ENCODE measurements around the gene XKR8. TPM values are rescaled to one million over a fixed set of nuclear protein-coding genes. Genes with fewer than 3 reads are reported as not detected.

Gene XKR8
- total RNA-seq, 4 donors from 2014 or later = 3.7 to 8.9 (median 5.1) TPM

- H3K27ac ChIP-seq = no peak overlapping the region
- no peaks in the 10 kb centered on the region for H3K27me3 ChIP-seq
Observed at GRCh38 chr1:27967106-27967883, 7.5 kb downstream of the XKR8 start.

GRCh38 chr1:27967884-27968466, 8.2 kb downstream of the XKR8 start:
- H3K4me1 ChIP-seq = peaks cover 0 to 16% (median 11%) of the 10 kb centered on the region in 3 donors
- H3K27me3 ChIP-seq = no peaks in the 10 kb centered on the region
- H3K27ac ChIP-seq = peak overlapping the region in 2 of 4 donors; percentile 17 to 44
- peaks cover 0 to 57% of the 10 kb centered on the region in 2 donors for H3K36me3 ChIP-seq
- TF ChIP-seq POLR2A (IDR thresholded peaks at IDR 0.05) (no peak), CTCF (IDR thresholded peaks at IDR 0.05) (no peak), EP300 (IDR thresholded peaks at IDR 0.05) (no peak), POLR2AphosphoS5 (IDR thresholded peaks at IDR 0.05) (no peak)
- ATAC-seq = no peak
- no peak overlapping the region for H3K4me3 ChIP-seq
- no peaks in the 10 kb centered on the region for H3K9me3 ChIP-seq
- WGBS, 2 donors (ENCODE audit: low coverage in 1 of 2) = 91% methylated on average over 4 of the region's 4 CpGs; no CpG with 5 or more reads in 1 of the 2 donors

More at GRCh38 chr1:27967106-27967883, 7.5 kb downstream of the XKR8 start:
- WGBS, 2 donors (ENCODE audit: low coverage in 1 of 2) = 80% methylated on average over 2 of the region's 12 CpGs; no CpG with 5 or more reads in 1 of the 2 donors
- no peak for ATAC-seq
- Histone ChIP-seq H3K9me3 (no peaks in the 10 kb centered on the region), H3K4me1 (peaks cover 0 to 16% (median 11%) of the 10 kb centered on the region in 3 donors), H3K4me3 (no peak overlapping the region), H3K36me3 (peaks cover 0 to 61% of the 10 kb centered on the region in 2 donors)
- TF ChIP-seq EP300 (IDR thresholded peaks at IDR 0.05) = no peak
- TF ChIP-seq POLR2A (IDR thresholded peaks at IDR 0.05) = no peak
- no peak for TF ChIP-seq POLR2AphosphoS5 (IDR thresholded peaks at IDR 0.05)
- TF ChIP-seq CTCF (IDR thresholded peaks at IDR 0.05) = no peak

- Histone ChIP-seq H3K9me3 (no peaks in the 10 kb centered on the region), H3K27me3 (no peaks in the 10 kb centered on the region), H3K4me3 (no peak overlapping the region), H3K27ac (peak overlapping the region in 1 of 4 donors; percentile 44), H3K36me3 (peaks cover 0 to 55% of the 10 kb centered on the region in 2 donors), H3K4me1 (peaks cover 0 to 16% (median 11%) of the 10 kb centered on the region in 3 donors)
- 31 to 56% methylated on average over 3 of the region's 3 CpGs for WGBS, 2 donors (ENCODE audit: low coverage in 1 of 2)
- ATAC-seq = no peak
- no peak for TF ChIP-seq EP300 (IDR thresholded peaks at IDR 0.05)
- TF ChIP-seq CTCF (IDR thresholded peaks at IDR 0.05) = no peak
- no peak for TF ChIP-seq POLR2AphosphoS5 (IDR thresholded peaks at IDR 0.05)
- no peak for TF ChIP-seq POLR2A (IDR thresholded peaks at IDR 0.05)
Observed at GRCh38 chr1:27968692-27969091, 8.9 kb downstream of the XKR8 start.

GRCh38 chr1:27970401-27970800, 10.6 kb downstream of the XKR8 start:
- WGBS, 2 donors (ENCODE audit: low coverage in 1 of 2) = 55 to 75% methylated on average over 6 of the region's 6 CpGs
- Histone ChIP-seq H3K4me3 (no peak overlapping the region), H3K9me3 (no peaks in the 10 kb centered on the region), H3K36me3 (peaks cover 0 to 55% of the 10 kb centered on the region in 2 donors), H3K27me3 (no peaks in the 10 kb centered on the region), H3K27ac (peak overlapping the region in 3 of 4 donors; percentile 49 to 54 (median 50)), H3K4me1 (peaks cover 0 to 16% (median 11%) of the 10 kb centered on the region in 3 donors)
- ATAC-seq = peak; percentile 63
- TF ChIP-seq POLR2AphosphoS5 (IDR thresholded peaks at IDR 0.05) (no peak), EP300 (IDR thresholded peaks at IDR 0.05) (no peak), CTCF (IDR thresholded peaks at IDR 0.05) (no peak), POLR2A (IDR thresholded peaks at IDR 0.05) (no peak)

Data from gastroesophageal sphincter (tissue), 4 donors.